IPS-18c (cell line): ENCODE measurements around the gene SCARF2.
A peak's percentile ranks its signal among the peaks of the same experiment; 100 is the strongest.
"Not testable (repeated sequence)": the region's sequence is repeated elsewhere in the genome, so short reads cannot be mapped to it uniquely, and the experiment has no call there.

ENCODE experiments used
- H3K4me3 ChIP-seq: 2 replicates; pipeline ENCODE4 v1.7.0; 2013; ENCODE audit warnings: low read depth, mild to moderate bottlenecking, low read length, moderate library complexity; ENCODE audit not compliant: insufficient read depth
- H3K9me3 ChIP-seq: one replicate; pipeline ENCODE4 v1.6.1; 2013; ENCODE audit warnings: mild to moderate bottlenecking, low read length, moderate library complexity; ENCODE audit not compliant: control insufficient read depth, insufficient read depth

SCARF2 gene, protein sequence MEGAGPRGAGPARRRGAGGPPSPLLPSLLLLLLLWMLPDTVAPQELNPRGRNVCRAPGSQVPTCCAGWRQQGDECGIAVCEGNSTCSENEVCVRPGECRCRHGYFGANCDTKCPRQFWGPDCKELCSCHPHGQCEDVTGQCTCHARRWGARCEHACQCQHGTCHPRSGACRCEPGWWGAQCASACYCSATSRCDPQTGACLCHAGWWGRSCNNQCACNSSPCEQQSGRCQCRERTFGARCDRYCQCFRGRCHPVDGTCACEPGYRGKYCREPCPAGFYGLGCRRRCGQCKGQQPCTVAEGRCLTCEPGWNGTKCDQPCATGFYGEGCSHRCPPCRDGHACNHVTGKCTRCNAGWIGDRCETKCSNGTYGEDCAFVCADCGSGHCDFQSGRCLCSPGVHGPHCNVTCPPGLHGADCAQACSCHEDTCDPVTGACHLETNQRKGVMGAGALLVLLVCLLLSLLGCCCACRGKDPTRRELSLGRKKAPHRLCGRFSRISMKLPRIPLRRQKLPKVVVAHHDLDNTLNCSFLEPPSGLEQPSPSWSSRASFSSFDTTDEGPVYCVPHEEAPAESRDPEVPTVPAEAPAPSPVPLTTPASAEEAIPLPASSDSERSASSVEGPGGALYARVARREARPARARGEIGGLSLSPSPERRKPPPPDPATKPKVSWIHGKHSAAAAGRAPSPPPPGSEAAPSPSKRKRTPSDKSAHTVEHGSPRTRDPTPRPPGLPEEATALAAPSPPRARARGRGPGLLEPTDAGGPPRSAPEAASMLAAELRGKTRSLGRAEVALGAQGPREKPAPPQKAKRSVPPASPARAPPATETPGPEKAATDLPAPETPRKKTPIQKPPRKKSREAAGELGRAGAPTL

DNA sequence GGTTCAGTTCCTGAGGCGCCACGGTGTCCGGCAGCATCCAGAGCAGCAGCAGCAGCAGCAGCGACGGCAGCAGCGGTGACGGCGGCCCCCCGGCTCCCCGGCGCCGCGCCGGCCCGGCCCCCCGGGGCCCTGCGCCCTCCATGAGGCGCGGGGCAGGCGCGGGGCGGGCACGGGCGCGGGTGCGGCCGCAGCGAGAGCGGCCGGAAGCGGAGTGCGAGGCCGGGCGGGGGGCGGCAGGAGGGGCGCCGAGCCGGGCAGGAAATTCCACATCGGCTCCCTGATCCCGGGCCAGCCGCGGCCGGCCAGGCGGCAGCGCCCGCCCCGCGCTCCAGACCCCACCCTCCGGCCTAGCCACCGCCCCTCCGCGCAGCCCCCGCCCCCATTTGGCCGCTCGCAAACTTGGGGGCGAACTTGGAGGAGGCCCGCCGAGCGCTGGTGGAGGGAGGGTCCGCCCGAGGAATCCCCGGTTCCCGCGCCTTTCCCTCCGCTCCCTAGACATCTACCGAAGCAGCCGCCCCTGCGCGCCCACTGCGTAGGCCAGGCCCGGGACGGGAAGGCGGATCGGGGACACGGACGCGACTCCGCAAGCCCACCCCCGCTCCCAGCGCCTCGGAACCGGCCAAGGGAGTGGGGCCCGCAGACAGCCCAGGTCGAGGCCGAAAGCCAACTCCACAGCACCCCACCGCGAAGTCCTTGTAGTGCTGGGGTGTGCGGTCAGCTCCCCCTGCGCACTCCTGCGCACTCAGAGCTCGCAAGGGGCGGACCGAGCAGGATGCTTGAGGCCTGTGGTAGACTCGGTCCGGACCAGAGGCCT, at the start of gene SCARF2:
Gene SCARF2 (minus strand): TSS at position 213 of the 814 bp plus-strand sequence. CDS start 71 bp downstream, at position 142.
- no peaks in the 10 kb centered on the region for H3K9me3 ChIP-seq
- H3K4me3 ChIP-seq: peak within 1 kb of the TSS; percentile 65

DNA sequence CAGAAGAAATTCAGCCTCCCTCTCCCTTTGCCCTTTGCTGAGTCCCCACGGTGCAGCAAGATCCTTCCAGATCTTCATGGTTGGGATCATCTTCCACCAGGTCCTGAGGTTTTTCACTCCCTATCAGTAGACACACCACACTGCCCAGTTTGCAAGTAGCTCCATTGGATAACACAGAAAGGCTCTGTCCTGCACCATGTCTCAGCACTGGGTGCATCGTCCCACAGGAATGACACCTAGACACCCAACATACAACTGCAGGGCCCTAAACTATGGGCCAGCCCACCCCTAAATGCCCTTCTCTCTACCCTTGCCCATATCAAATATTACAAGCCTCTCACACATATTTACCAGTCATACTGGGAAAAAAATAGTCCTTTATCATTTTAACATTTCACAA, 48.6 kb upstream of the SCARF2 start:
- H3K9me3 ChIP-seq: no peaks in the 10 kb centered on the region
- H3K4me3 ChIP-seq: no peak overlapping the region

DNA sequence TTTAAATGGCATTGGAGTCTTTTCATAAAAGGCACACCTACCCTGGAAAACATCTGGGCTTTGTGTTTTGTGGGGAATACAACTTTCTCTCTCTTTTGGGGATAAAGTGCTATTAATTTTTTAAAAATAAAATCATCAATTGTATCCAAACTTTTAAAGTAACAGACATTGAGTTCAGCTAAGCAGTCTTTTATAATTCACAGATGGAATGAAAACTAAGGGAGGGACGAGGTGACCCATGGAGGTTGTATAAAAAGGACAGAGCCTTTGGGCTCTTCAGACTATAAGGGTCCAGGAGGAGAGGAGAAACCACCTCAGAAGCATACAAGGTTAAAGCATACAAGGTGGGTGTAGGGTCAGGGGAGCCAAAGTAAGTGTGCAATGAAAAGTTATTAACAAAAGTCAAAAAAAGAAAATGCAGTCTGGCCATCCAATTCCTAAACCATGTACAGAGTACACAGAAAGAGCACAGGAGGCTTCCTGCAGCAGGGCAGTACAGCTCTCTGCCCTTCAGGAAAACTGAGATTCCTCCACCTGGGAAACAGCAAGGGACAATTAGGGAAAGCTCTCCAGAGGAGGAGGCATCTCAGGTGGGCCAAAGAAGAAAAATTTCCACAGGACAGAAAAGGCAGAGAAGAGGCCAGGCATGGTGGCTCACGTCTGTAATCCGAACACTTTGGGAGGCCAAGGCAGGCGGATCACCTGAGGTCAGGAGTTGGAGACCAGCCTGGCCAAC, 47.5 kb upstream of the SCARF2 start:
- no peak overlapping the region for H3K4me3 ChIP-seq

DNA sequence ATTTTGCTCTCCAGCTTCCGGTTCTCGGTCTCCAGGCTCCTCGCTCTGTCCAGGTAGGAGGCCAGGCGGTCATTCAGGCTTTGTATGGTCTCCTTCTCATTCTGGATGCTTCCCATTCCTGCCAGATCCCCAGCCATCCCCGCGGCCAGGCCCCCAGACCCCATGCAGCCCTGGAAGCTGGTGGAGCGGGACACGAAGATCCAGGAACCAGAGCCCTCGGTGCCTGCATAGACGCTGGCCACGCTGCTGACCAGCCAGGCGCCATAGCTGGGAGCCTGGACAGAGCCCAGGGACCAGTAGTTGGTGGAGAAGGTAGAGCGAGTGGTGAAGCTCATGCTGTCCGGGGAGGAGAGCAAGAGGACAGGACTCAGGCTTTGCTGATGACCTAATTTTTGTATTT, 46.1 kb upstream of the SCARF2 start:
- Histone ChIP-seq H3K9me3 (no peaks in the 10 kb centered on the region), H3K4me3 (no peak overlapping the region)

More for the DNA sequence above, 47.5 kb upstream of the SCARF2 start:
- no peaks in the 10 kb centered on the region for H3K9me3 ChIP-seq

DNA sequence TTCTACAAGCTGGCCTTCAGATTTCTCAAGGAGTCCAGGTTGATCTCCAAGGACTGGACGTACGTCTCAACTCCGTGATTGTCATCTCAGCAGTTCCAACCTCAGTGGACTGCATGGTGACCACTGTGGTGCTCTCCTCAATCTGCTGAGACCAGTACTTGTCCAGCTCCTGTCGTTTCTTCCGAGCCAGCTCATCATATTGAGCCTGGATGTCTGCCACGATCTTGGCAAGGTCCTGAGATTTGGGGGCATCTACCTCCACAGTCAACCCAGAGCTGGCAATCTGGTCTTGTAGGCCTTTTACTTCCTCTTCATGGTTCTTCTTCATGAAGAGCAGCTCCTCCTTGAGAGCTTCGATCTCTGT, 45.5 kb upstream of the SCARF2 start:
- H3K4me3 ChIP-seq, H3K9me3 ChIP-seq: not testable (repeated sequence)

DNA sequence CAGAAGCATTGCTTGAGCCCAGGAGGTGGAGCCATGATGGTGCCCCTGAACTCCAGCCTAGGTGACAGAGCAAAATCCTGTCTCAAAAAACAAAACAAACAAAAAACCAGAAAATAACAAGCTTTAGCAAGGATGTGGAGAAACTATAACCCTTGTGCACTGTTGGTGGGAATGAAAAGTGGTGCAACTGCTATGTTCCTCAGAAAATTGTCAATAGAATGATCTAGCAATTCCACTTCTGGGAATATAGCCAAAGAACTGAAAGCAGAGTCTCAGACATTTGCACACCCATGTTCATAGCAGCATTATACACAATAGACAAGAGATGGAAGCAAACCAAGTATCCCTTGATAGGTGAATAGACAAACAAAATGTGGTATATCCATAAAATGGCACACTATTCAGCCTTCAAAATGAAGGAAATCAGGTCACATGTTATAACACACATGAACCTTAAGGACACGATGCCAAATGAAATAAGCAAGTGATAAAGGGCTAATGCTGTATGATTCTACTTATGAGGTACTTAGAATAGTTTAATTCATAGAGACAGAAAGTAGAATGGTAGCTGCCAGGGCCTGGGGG, 42.1 kb upstream of the SCARF2 start:
- Histone ChIP-seq H3K4me3 (no peak overlapping the region), H3K9me3 (no peaks in the 10 kb centered on the region)

DNA sequence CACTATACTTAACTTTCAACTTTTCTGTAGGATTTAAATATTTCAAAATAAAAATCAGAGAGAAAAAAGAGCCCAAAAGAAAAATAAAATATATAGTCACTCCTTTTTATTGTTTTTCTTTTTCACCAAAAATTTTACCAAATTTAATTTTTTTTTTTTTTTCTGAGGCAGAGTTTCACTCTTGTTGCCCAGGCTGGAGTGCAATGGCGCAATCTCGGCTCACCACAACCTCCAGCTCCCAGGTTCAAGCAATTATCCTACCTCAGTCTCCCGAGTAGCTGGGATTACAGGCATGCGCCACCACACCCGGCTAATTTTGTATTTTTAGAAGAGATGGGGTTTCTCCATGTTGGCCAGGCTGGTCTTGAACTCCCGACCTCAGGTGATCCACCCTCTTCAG, 40.4 kb upstream of the SCARF2 start:
- not testable (repeated sequence) for H3K4me3 ChIP-seq, H3K9me3 ChIP-seq

DNA sequence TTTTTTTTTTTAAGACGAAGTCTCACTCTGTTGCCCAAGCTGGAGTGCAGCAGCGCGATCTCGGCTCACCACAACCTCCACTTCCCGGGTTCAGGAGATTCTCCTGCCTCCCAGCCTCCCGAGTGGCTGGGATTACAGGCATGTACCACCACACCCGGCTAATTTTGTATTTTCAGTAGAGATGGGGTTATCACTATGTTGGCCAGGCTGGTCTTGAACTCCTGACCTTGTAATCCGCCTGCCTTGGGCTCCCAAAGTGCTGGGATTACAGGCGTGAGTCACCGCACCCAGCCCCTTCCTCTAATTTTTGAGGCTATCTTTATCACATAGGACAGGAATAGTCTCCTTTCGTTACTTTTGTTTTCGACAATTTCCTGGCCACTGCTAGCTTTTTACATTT, 37.9 kb upstream of the SCARF2 start:
- H3K4me3 ChIP-seq, H3K9me3 ChIP-seq: not testable (repeated sequence)

DNA sequence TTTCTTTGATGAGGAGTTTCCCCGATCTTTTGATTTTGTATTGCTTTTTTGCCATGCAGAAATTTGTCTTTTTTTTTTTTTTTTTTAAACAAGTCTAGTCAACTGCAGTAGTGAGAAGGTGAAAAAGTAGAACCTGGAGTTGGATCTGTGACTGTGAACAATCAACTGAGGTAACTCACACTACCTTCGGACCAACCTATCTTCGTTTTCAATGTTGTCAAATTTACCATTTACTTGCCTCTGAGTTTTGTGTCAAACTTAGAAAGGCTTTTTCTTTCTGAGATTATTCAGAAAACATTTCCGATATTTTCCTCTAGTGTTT, 37.5 kb upstream of the SCARF2 start:
- Histone ChIP-seq H3K9me3 (no peaks in the 10 kb centered on the region), H3K4me3 (no peak overlapping the region)

DNA sequence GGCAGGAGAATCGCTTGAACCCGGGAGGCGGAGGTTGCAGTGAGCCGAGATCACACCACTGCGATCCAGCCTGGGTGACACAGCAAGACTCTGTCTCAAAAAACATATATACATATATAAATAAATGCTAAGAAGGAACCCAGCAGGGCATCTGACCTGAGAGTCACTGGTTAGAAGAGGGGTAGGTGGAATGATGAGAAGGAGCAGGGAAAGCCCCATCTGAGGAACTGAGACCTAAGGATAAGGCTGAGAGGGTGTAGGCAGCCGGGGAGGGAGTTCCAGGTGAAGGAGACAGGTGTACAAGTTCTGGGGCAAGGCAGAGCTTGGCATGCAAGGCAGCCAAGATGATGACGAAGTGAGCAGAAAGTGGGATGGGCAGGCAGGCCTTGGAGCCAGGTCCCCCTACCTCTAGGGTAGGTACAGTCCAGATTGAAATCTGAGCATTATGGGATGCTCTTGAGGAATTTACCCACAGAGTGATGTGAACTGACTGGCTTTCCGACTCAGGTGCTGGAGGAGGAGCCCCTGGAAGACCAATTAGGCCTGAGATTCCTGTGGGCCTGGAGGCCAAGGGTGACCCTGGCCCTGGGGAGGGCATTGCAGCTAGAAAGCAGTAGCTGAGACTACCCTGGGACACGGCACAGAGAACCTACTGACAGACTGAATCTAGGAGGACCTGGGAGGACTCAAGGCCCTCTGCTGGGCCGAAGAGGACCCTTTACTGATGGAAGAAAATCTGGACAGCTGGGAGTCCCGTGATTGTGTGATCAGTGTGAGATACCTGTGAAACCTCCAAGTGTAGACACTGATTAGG, 35.2 kb upstream of the SCARF2 start:
- Histone ChIP-seq H3K4me3 (no peak overlapping the region), H3K9me3 (no peaks in the 10 kb centered on the region)

DNA sequence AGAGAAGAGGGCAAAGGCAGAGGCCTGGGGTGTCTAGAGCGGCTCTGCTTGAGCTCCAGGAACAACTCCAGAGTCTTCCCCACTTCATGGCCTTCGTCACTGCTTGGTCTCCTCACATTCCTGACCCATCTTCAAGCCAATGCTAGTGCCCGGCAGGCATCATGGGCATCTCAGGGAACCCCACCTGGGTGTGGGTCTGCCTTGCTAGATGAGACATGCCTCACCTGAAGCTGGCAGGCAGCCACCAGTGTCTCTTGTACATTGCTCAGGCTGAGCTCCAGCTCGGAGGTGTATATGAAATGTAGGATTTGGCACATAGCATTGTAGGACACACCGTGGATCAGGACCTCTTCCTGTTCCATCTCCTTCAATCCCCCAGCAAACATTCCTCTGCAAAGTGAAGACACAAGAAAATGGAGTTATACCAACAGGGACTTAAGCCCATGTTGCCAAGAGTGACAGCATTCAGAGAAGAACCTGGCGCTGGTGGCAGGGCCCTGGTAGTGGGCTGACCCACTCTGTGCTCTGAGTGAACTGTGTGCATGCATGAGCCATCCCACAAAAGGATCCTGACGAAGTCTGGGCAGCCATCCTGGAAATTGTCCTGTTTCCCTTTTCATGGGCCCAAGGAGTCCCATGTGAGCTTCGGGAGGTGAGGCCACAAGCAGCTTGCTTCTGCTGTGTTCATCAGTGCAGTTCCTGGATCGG, 33.7 kb upstream of the SCARF2 start:
- no peaks in the 10 kb centered on the region for H3K9me3 ChIP-seq

DNA sequence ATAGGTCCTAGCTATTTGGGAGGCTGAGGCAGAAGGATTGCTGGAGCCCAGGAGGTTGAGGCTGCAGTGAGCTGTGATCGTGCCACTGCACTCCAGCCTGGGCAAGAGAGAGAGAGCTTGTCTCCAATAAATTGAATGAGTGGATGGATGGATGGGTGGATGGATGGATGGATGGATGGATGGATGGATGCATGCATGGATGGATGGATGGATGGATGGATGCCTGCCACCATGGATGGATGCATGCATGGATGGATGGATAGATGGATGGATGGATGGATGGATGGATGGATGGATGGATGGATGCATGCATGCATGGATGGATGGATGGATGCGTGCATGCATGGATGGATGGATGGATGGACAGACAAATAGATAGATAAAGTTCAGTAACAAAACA, 32.9 kb upstream of the SCARF2 start:
- not testable (repeated sequence) for H3K9me3 ChIP-seq, H3K4me3 ChIP-seq

More for the DNA sequence above, 33.7 kb upstream of the SCARF2 start:
- no peak overlapping the region for H3K4me3 ChIP-seq

DNA sequence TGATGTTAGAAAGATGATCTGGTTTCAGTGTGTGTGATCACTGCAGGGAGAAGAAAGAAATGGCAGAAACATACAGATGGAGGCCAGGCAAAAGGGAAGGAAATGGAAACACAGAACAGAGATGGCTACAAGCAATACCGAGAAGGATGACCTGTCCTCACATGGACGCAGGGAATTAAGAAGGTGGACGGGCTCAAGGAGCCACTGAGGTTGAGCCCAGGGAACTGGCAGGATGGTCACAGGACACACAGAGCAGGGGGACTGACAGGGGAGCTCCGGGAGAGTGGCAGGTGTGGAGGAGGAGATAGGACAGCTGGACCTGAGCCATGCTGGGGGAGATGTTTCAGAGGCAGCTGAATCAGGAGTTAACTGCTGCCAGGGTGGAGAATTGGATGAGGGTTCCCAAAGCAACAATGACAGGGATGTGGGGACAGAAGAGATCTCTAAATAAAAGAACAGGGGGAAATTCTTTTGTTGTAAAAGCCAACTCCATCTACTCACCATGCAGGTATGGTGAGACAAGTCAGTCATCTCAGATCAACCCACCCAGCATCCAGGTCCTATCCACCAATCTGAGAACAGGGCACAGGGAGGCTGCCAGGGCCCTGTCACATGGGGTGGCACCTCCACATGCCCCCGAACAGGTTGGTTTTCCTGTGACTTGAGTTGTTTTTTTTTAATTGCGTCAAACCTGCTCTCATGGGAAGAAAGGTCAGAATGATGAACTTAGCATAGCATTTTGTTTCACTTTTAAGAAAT, 31.7 kb upstream of the SCARF2 start:
- Histone ChIP-seq H3K9me3 (no peaks in the 10 kb centered on the region), H3K4me3 (no peak overlapping the region)

DNA sequence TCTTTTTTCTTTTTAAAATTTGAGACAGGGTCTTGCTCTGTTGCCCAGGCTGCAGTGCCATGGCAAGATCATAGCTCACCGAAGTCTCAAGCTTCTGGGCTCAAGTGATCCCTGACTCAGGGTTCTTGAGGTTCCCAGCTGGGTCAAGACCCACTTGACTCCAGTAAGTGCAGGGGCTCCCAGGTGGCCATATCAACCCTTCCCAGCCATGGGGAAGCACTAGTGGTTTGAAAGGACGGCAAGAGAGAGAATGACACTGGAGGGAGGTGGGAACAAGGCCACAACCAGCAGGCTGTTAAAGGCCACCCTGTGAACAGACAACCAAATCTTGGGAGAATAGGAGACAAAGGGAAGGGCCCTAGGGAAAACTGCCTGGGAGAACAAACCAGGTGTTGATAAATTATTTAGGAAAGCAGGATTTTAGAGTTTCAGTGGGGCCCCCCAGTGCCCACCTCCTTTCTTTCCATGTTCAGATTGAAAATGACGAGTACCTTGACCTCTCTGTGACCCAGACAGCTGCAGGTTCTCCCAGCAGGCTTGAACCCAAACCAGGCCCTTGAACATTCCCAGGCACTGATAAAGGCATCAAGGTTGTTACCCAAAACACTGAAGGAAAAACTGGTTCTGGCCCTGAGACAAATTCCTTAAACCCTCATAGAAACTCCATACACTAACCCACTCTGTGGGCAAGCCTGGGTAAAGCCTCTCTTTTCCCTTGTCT, 29.2 kb upstream of the SCARF2 start:
- H3K4me3 ChIP-seq: no peak overlapping the region
- no peaks in the 10 kb centered on the region for H3K9me3 ChIP-seq
